ENCODE results near the gene COL17A1.

Gene COL17A1

DNA sequence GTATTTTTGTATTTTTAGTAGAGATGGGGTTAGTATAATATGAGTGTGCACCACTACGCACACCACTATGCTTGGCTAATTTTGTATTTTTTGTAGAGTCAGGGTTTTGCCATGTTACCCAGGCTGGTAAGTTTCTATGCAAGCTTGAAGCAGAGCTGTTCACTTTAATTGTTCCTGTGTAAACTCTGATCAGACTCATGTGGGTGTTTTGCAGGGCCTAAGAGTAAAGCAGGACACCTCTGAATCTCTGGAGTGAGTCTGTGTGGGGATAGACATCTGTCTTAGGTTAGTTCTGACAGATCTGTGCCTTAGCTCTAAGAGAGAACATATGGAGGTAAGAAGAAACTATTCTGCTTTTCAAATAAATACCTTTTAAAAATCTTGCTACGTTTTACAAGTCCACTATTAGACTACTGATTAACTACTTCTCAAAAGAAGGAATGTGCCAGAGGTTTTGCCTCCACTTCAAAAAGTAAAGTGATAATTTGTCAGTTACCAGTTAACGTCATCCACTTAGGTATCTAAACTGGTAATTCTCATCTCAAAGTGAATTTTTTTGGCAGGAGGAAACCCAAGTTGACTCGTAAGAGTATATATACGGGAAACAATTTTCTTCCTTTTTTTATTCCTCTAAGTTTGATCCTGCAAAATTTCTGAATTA, 1.1 kb downstream of the COL17A1 start:
- TF ChIP-seq, protein P1, sequence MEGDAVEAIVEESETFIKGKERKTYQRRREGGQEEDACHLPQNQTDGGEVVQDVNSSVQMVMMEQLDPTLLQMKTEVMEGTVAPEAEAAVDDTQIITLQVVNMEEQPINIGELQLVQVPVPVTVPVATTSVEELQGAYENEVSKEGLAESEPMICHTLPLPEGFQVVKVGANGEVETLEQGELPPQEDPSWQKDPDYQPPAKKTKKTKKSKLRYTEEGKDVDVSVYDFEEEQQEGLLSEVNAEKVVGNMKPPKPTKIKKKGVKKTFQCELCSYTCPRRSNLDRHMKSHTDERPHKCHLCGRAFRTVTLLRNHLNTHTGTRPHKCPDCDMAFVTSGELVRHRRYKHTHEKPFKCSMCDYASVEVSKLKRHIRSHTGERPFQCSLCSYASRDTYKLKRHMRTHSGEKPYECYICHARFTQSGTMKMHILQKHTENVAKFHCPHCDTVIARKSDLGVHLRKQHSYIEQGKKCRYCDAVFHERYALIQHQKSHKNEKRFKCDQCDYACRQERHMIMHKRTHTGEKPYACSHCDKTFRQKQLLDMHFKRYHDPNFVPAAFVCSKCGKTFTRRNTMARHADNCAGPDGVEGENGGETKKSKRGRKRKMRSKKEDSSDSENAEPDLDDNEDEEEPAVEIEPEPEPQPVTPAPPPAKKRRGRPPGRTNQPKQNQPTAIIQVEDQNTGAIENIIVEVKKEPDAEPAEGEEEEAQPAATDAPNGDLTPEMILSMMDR (IDR thresholded peaks at IDR 0.05; ENCODE audit: low read depth, low read length, missing control alignments), result no peak
- DNase-seq (ENCODE audit: low read depth), result no peak
- H3K4me3 ChIP-seq (ENCODE audit: low read depth, low read length), result no peak overlapping the region

DNA sequence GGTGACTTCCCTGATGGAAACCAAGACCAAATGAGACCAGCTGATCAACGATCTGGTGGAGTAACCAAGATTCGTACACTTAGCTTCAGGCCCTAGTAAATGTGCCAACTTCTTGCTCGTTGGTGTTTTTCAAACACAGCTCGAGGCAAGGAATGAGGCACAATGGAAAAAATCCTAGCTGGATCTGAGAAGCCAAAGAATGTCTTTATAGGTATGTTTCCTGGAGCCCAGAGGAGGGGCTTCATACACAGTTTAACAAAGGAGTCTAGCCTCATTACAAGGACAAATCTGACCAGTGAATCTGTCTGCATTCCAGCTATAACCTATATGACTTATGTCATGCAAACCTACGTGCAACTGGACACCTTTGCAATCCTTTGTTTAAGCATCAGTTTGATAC, 3.7 kb downstream of the COL17A1 start:
- DNase-seq (ENCODE audit: low read depth), result no peak
- H3K4me3 ChIP-seq (ENCODE audit: low read depth, low read length), result no peak overlapping the region
- TF ChIP-seq, protein P1 (IDR thresholded peaks at IDR 0.05; ENCODE audit: low read depth, low read length, missing control alignments), result no peak

DNA sequence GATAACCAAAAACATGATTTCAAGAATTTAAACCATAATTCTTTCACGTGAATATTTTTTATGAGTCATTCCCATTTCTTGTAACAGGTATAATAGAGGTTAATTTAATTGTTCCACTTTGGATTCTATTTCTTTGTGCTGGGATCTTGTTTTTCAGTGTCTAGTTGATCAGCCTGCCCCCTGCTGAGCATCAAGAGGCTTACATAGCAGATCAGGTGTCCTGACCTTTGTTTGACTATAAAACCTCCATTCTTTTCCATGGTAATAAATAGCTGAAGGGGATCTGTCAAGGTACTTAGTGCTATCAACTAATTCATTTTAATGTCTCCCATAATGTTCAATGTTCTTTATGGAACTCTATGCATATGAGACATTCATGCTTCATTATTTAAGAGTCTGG, 4.9 kb downstream of the COL17A1 start:
- no peak overlapping the region for H3K4me3 ChIP-seq (ENCODE audit: low read depth, low read length)
- peak; percentile 18 for DNase-seq (ENCODE audit: low read depth)
- TF ChIP-seq, protein P1 (IDR thresholded peaks at IDR 0.05; ENCODE audit: low read depth, low read length, missing control alignments), result peak; percentile 53

DNA sequence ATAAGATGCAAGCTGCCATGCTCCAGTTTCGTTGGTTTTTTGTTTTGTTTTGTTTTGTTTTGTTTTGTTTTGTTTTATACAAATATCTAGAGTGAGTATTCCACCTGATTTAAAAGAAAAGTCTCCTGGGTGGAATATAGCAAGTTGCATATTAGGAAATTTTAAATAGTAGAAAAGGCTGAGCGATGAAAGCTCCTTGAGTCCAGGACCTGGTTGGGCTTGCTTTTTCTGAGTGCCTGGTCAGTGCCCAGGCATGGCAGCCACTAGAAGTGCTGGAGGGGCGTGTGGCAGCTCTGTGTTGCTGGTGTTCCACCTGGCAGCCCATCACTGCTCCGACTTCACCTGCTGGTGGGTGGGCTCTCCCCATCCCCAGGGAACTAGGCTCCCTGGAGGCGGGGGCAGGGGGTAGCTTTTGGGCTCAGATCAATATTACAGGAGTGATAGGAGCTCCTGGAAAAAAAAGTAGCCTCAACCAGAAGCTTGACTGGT, 8.0 kb downstream of the COL17A1 start:
- DNase-seq (ENCODE audit: low read depth), result no peak
- TF ChIP-seq, protein P1 (IDR thresholded peaks at IDR 0.05; ENCODE audit: low read depth, low read length, missing control alignments), result no peak
- H3K4me3 ChIP-seq (ENCODE audit: low read depth, low read length), result no peak overlapping the region

DNA sequence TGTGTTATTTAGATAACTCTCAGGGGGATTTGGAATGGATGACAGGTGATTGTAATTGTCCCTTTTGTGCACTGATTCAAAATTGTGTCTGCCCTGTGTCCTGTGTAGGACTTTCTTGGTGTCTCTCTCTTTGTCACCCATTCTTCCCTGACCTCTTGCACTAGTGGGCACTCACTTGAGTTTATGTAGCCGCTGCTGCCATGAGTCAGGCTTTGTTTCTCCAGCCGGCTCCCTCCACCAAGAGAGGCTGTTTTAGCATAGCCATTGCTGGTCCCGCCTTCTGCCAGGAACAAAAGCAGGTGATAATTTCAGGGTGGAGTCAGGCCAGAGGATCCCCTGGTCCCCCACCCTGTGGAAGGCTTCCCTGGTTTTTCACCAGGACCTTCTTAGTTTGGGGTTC, 8.4 kb downstream of the COL17A1 start:
- DNase-seq (ENCODE audit: low read depth), result no peak
- TF ChIP-seq, protein P1 (IDR thresholded peaks at IDR 0.05; ENCODE audit: low read depth, low read length, missing control alignments), result no peak
- H3K4me3 ChIP-seq (ENCODE audit: low read depth, low read length), result no peak overlapping the region

DNA sequence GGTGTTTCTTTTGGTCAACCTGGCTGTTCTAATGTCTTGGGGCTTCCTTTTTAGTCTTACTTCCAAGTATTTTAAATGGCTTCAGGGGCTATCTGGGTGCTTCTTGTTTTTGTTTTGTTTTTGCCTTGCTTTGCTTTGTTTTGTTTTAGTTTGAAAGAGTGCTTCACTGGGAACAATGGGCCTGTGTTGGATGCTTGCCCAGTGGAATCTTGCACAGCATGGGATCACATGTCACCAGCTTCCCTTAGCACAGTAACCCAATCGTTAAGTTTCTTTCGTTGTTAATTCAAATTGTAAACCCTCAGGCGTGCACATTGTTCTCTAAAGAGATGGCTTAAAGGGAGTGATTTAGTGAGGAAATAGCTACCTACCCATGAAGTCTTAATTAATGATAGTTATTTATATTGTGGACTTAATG, 8.9 kb downstream of the COL17A1 start:
- H3K4me3 ChIP-seq (ENCODE audit: low read depth, low read length), result no peak overlapping the region
- DNase-seq (ENCODE audit: low read depth), result no peak
- TF ChIP-seq, protein P1 (IDR thresholded peaks at IDR 0.05; ENCODE audit: low read depth, low read length, missing control alignments), result no peak

DNA sequence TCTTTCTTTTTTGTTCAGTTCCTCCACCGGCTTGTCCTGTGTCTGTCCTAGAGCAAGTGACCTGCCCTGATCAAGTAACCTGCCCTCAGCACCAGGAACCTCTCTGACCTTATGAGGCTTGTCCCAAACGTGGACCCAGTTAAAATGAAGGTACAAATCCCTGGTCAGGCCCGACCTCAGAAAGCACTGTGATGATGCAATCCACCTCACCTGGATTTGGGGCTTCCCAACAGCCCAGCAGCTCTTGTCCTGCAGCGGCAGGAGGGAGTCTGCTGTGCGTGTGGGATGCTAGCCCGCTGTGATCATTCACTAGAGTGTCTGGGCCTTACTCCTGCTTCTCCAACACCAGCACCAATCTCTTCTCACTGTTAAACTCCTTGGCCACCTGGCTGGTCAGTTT, 11.2 kb downstream of the COL17A1 start:
- no peak overlapping the region for H3K4me3 ChIP-seq (ENCODE audit: low read depth, low read length)
- DNase-seq (ENCODE audit: low read depth), result no peak
- TF ChIP-seq, protein P1 (IDR thresholded peaks at IDR 0.05; ENCODE audit: low read depth, low read length, missing control alignments), result no peak

All from GM12864 (cell line).